ENCODE measurements around the gene TENM4.

The TENM4 gene

GRCh38 chr11:79314906-79315689 lies 125.7 kb downstream of the TENM4 start:
- H3K4me3 ChIP-seq: no peak overlapping the region
- no peak overlapping the region for H3K9ac ChIP-seq (ENCODE audit: insufficient read length)
- DNase-seq (ENCODE audit: low read depth, low spot score): no peak
- TF ChIP-seq POLR2AphosphoS5 (IDR thresholded peaks at IDR 0.05; ENCODE audit: borderline replicate concordance, low read depth, low read length): no peak
- TF ChIP-seq EZH2 (IDR thresholded peaks at IDR 0.05): no peak
- no peak for TF ChIP-seq FOXP2 (optimal IDR thresholded peaks at IDR 0.05; ENCODE audit: control extremely low read depth, extremely low read length, insufficient read depth)
- H3K9me3 ChIP-seq (ENCODE audit: low read depth, low read length): no peaks in the 10 kb centered on the region
- H3K27ac ChIP-seq: no peak overlapping the region
- H3K36me3 ChIP-seq (ENCODE audit: insufficient read depth, low read length): no peaks in the 10 kb centered on the region

- Histone ChIP-seq H3K9me3 (ENCODE audit: low read depth, low read length) (no peaks in the 10 kb centered on the region), H3K36me3 (ENCODE audit: insufficient read depth, low read length) (no peaks in the 10 kb centered on the region), H3K27ac (no peak overlapping the region), H3K9ac (ENCODE audit: insufficient read length) (no peak overlapping the region), H3K4me3 (no peak overlapping the region)
- DNase-seq (ENCODE audit: low read depth, low spot score): no peak
- no peak for TF ChIP-seq EZH2 (IDR thresholded peaks at IDR 0.05)
- no peak for TF ChIP-seq FOXP2 (optimal IDR thresholded peaks at IDR 0.05; ENCODE audit: control extremely low read depth, extremely low read length, insufficient read depth)
- no peak for TF ChIP-seq POLR2AphosphoS5 (IDR thresholded peaks at IDR 0.05; ENCODE audit: borderline replicate concordance, low read depth, low read length)
Measured at GRCh38 chr11:79313530-79313913, 127.3 kb downstream of the TENM4 start.

DNA sequence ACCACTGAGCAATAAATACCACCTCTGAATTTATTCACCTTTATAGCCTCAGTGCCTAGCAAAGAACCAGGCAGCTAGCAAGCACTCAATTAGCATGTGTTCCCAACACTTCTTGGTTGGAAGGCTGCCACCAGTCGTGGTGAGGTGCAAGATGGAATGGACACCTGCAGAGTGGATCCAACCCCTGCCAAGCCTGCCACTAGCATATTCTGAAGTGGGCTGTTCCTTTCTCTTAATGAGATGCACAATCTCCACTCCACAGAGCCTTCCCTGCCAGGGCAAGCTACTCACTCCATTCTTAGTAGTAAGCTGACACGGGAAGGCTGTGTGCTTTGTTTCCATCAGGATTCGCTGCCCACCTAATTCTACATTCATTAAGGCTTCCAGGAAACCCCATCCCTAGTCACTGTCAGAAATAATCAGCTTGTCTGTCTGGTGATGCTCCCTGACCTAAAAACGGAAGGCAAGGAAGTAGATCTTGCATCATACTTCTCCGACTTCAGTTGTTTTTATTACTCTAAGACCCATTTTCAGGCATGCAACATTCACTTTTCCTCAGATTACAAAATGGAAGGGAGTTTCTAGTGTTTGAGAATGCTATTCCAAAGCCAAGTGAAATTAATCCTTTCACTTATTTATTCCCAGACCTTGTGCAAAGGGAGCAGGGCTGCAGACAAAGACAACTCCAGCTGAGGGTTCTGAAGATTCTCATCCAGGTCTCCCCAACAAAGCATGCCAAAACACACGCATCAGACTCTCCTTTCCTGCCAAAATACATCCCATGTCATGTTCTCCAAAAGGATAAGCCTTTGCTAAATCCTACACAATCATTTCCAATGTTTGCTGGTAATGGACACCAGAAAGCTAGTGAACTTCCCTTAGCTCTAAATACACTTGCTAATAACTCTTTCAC lies 128.0 kb downstream of the TENM4 start:
- TF ChIP-seq POLR2AphosphoS5 (IDR thresholded peaks at IDR 0.05; ENCODE audit: borderline replicate concordance, low read depth, low read length) (no peak), EZH2 (IDR thresholded peaks at IDR 0.05) (no peak), FOXP2 (optimal IDR thresholded peaks at IDR 0.05; ENCODE audit: control extremely low read depth, extremely low read length, insufficient read depth) (no peak)
- Histone ChIP-seq H3K9ac (ENCODE audit: insufficient read length) (no peak overlapping the region), H3K9me3 (ENCODE audit: low read depth, low read length) (no peaks in the 10 kb centered on the region), H3K4me3 (no peak overlapping the region), H3K27ac (no peak overlapping the region), H3K36me3 (ENCODE audit: insufficient read depth, low read length) (no peaks in the 10 kb centered on the region)
- DNase-seq (ENCODE audit: low read depth, low spot score): no peak

DNA sequence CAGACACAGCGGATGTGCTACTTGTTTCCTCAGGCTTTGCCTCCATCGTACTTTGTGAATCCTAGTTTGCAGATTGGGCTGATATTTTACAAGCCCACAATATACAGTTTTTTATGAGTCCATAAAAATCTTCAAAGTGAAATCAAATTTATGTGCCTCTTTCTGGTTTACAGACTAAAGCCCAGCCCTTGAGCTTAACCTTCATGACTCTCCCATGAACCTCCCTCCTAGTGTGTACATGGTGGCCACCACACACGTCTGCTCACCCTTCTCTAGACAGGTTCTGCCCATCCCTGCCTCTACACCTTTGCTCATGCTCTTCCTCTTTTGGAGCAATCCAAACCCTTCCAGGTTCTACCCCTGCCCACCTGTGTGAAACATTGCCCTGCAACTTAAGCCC lies 129.4 kb downstream of the TENM4 start:
- Histone ChIP-seq H3K4me3 (no peak overlapping the region), H3K9ac (ENCODE audit: insufficient read length) (no peak overlapping the region), H3K27ac (no peak overlapping the region), H3K9me3 (ENCODE audit: low read depth, low read length) (no peaks in the 10 kb centered on the region), H3K36me3 (ENCODE audit: insufficient read depth, low read length) (no peaks in the 10 kb centered on the region)
- no peak for DNase-seq (ENCODE audit: low read depth, low spot score)
- TF ChIP-seq EZH2 (IDR thresholded peaks at IDR 0.05) (no peak), POLR2AphosphoS5 (IDR thresholded peaks at IDR 0.05; ENCODE audit: borderline replicate concordance, low read depth, low read length) (no peak), FOXP2 (optimal IDR thresholded peaks at IDR 0.05; ENCODE audit: control extremely low read depth, extremely low read length, insufficient read depth) (no peak)

GRCh38 chr11:79309407-79309806 lies 131.4 kb downstream of the TENM4 start:
- no peak for DNase-seq (ENCODE audit: low read depth, low spot score)
- Histone ChIP-seq H3K9ac (ENCODE audit: insufficient read length) (no peak overlapping the region), H3K36me3 (ENCODE audit: insufficient read depth, low read length) (no peaks in the 10 kb centered on the region), H3K9me3 (ENCODE audit: low read depth, low read length) (no peaks in the 10 kb centered on the region), H3K27ac (no peak overlapping the region), H3K4me3 (no peak overlapping the region)
- TF ChIP-seq FOXP2 (optimal IDR thresholded peaks at IDR 0.05; ENCODE audit: control extremely low read depth, extremely low read length, insufficient read depth): no peak

GRCh38 chr11:79308429-79308828 lies 132.4 kb downstream of the TENM4 start:
- Histone ChIP-seq H3K4me3 (no peak overlapping the region), H3K36me3 (ENCODE audit: insufficient read depth, low read length) (no peaks in the 10 kb centered on the region), H3K27ac (no peak overlapping the region), H3K9ac (ENCODE audit: insufficient read length) (no peak overlapping the region), H3K9me3 (ENCODE audit: low read depth, low read length) (no peaks in the 10 kb centered on the region)
- DNase-seq (ENCODE audit: low read depth, low spot score): no peak
- TF ChIP-seq EZH2 (IDR thresholded peaks at IDR 0.05): no peak
- no peak for TF ChIP-seq POLR2AphosphoS5 (IDR thresholded peaks at IDR 0.05; ENCODE audit: borderline replicate concordance, low read depth, low read length)

GRCh38 chr11:79304599-79305212 lies 136.1 kb downstream of the TENM4 start:
- no peak overlapping the region for H3K27ac ChIP-seq

DNA sequence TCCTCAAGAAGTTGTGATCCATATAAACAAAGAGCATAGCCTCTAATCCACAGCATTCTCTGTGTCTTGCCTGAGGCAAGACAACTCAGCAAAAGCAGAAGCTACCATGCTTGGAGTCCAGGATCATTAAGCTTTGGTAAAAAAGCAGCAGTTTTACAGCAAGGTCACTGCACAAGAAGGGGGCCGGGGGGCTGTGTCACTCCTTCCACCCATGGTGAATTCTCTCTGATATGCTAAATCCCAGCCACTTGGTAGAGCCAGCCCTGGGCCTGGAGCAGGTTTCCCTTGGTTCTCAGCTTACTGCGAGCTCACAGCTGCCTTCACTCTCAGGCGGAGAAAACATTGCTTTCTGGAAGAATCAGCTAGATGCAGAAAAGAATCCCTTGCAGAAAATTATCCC lies 144.7 kb downstream of the TENM4 start:
- TF ChIP-seq EZH2 (IDR thresholded peaks at IDR 0.05) (no peak), POLR2AphosphoS5 (IDR thresholded peaks at IDR 0.05; ENCODE audit: borderline replicate concordance, low read depth, low read length) (no peak), FOXP2 (optimal IDR thresholded peaks at IDR 0.05; ENCODE audit: control extremely low read depth, extremely low read length, insufficient read depth) (no peak)
- no peaks in the 10 kb centered on the region for H3K9me3 ChIP-seq (ENCODE audit: low read depth, low read length)
- no peak overlapping the region for H3K9ac ChIP-seq (ENCODE audit: insufficient read length)
- DNase-seq (ENCODE audit: low read depth, low spot score): no peak
- no peak overlapping the region for H3K4me3 ChIP-seq
- no peak overlapping the region for H3K27ac ChIP-seq
- H3K36me3 ChIP-seq (ENCODE audit: insufficient read depth, low read length): no peaks in the 10 kb centered on the region

More at GRCh38 chr11:79304599-79305212, 136.1 kb downstream of the TENM4 start:
- no peak for DNase-seq (ENCODE audit: low read depth, low spot score)
- no peak overlapping the region for H3K9ac ChIP-seq (ENCODE audit: insufficient read length)
- no peak for TF ChIP-seq EZH2 (IDR thresholded peaks at IDR 0.05)
- TF ChIP-seq FOXP2 (optimal IDR thresholded peaks at IDR 0.05; ENCODE audit: control extremely low read depth, extremely low read length, insufficient read depth): no peak
- TF ChIP-seq POLR2AphosphoS5 (IDR thresholded peaks at IDR 0.05; ENCODE audit: borderline replicate concordance, low read depth, low read length): no peak
- no peaks in the 10 kb centered on the region for H3K36me3 ChIP-seq (ENCODE audit: insufficient read depth, low read length)
- H3K9me3 ChIP-seq (ENCODE audit: low read depth, low read length): no peaks in the 10 kb centered on the region
- no peak overlapping the region for H3K4me3 ChIP-seq
